Measurements from ENCODE around the gene WT1. TPM values are rescaled to one million over a fixed set of nuclear protein-coding genes. Genes with fewer than 3 reads are reported as not detected.
A peak's percentile ranks its signal among the peaks of the same experiment; 100 is the strongest.

The WT1 gene
- total RNA-seq, 1 experiment from 2014 or later = not detected

DNA sequence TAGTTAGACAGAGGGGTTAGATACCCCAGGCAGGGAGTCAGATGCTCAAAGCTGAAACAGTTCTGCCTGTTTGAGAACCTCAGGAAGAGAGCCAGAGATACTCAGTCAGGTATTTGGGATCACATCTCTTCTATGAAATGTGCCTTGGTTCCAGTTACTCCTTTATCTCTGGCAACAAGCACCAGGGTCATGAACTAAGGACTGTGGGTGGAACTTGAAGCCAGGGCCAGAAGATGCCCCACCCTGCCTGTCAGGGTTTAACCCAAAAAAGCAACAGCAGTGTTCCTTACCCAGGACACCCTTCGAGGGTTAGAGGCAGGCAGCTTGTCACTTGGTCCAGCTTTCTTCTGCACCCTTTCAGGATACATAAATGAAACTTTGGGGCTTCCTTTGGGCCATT, 15.0 kb upstream of the WT1 start (continued):
- TF ChIP-seq, protein P1, sequence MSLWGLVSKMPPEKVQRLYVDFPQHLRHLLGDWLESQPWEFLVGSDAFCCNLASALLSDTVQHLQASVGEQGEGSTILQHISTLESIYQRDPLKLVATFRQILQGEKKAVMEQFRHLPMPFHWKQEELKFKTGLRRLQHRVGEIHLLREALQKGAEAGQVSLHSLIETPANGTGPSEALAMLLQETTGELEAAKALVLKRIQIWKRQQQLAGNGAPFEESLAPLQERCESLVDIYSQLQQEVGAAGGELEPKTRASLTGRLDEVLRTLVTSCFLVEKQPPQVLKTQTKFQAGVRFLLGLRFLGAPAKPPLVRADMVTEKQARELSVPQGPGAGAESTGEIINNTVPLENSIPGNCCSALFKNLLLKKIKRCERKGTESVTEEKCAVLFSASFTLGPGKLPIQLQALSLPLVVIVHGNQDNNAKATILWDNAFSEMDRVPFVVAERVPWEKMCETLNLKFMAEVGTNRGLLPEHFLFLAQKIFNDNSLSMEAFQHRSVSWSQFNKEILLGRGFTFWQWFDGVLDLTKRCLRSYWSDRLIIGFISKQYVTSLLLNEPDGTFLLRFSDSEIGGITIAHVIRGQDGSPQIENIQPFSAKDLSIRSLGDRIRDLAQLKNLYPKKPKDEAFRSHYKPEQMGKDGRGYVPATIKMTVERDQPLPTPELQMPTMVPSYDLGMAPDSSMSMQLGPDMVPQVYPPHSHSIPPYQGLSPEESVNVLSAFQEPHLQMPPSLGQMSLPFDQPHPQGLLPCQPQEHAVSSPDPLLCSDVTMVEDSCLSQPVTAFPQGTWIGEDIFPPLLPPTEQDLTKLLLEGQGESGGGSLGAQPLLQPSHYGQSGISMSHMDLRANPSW (CRISPR knock-in tag; conservative IDR thresholded peaks at IDR 0.05; ENCODE audit: low read depth) = no peak
- TF ChIP-seq FOXP1 (CRISPR knock-in tag; IDR thresholded peaks at IDR 0.05; ENCODE audit: borderline replicate concordance) (no peak), KAT7 (CRISPR knock-in tag; IDR thresholded peaks at IDR 0.05; ENCODE audit: borderline replicate concordance) (no peak), MXD4 (CRISPR knock-in tag; IDR thresholded peaks at IDR 0.05; ENCODE audit: borderline replicate concordance) (no peak), JUN (CRISPR knock-in tag; IDR thresholded peaks at IDR 0.05) (no peak)
- TF ChIP-seq, protein P2, sequence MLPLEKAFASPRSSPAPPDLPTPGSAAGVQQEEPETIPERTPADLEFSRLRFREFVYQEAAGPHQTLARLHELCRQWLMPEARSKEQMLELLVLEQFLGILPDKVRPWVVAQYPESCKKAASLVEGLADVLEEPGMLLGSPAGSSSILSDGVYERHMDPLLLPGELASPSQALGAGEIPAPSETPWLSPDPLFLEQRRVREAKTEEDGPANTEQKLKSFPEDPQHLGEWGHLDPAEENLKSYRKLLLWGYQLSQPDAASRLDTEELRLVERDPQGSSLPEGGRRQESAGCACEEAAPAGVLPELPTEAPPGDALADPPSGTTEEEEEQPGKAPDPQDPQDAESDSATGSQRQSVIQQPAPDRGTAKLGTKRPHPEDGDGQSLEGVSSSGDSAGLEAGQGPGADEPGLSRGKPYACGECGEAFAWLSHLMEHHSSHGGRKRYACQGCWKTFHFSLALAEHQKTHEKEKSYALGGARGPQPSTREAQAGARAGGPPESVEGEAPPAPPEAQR (CRISPR knock-in tag; IDR thresholded peaks at IDR 0.05) = no peak

DNA sequence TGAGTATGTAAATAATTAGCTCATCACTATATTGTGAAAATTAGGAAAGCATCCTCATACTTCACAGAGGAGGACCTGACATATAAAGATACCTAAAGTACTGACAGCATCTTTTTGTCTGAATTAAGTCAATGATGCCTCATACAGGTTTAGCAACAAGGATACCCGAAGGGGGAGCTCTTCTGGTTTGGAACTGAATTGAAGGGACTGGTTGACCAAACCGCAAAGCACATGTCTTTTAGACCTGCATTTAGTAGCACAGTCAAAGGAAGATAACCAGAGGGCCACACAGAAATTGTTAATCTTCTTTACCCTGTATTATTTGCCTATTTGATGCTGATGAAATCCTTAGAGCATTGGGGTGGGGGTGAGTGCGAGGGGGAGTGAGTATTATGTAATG, 12.9 kb upstream of the WT1 start:
- ChIA-PET POLR2A (interaction anchor here (1.0 kb wide), 1 partner anchor 135 kb away, joined by 3 read pairs; the partner anchor contains the start of gene EIF3M), CTCF (interaction anchor here (0.7 to 2.0 kb wide), 10 partner anchors 10 to 193 kb away, joined by 3 to 14 read pairs (median 4); partner anchors contain the start of gene WT1)
- Mint-ChIP-seq H3K4me3 (no peak overlapping the region), H3K36me3 (no peaks in the 10 kb centered on the region), H3K27ac (no peak overlapping the region), H3K4me1 (peaks cover 5% of the 10 kb centered on the region), H3K27me3 (ENCODE audit: low read depth) (peaks cover 27% of the 10 kb centered on the region), H3K9me3 (no peaks in the 10 kb centered on the region)
- DNase-seq (ENCODE audit: low spot score) = no peak
- peak; percentile 73 for ATAC-seq
- TF ChIP-seq ZBTB21 (CRISPR knock-in tag; IDR thresholded peaks at IDR 0.05; ENCODE audit: borderline replicate concordance) = no peak
- TF ChIP-seq TP53 (CRISPR knock-in tag; IDR thresholded peaks at IDR 0.05) = no peak

- no peak for TF ChIP-seq TEAD4 (CRISPR knock-in tag; IDR thresholded peaks at IDR 0.05)
- no peak for TF ChIP-seq NFE2L1 (CRISPR knock-in tag; IDR thresholded peaks at IDR 0.05)
- no peak for TF ChIP-seq NR2C2 (CRISPR knock-in tag; IDR thresholded peaks at IDR 0.05)
- no peak for TF ChIP-seq SMAD4 (CRISPR knock-in tag; IDR thresholded peaks at IDR 0.05)
- TF ChIP-seq ZNF219 (CRISPR knock-in tag; IDR thresholded peaks at IDR 0.05; ENCODE audit: borderline replicate concordance) = no peak
- no peak for TF ChIP-seq MLX (CRISPR knock-in tag; IDR thresholded peaks at IDR 0.05)
- no peak for TF ChIP-seq ETV6 (CRISPR knock-in tag; IDR thresholded peaks at IDR 0.05)
- no peak for TF ChIP-seq GABPB1 (CRISPR knock-in tag; IDR thresholded peaks at IDR 0.05)
- TF ChIP-seq IRF1 (CRISPR knock-in tag; IDR thresholded peaks at IDR 0.05) = no peak
- no peak for TF ChIP-seq ZNF232 (CRISPR knock-in tag; IDR thresholded peaks at IDR 0.05)
- TF ChIP-seq, protein P3, sequence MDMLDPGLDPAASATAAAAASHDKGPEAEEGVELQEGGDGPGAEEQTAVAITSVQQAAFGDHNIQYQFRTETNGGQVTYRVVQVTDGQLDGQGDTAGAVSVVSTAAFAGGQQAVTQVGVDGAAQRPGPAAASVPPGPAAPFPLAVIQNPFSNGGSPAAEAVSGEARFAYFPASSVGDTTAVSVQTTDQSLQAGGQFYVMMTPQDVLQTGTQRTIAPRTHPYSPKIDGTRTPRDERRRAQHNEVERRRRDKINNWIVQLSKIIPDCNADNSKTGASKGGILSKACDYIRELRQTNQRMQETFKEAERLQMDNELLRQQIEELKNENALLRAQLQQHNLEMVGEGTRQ (CRISPR knock-in tag; IDR thresholded peaks at IDR 0.05) = no peak
- DNase-seq (ENCODE audit: low spot score) (no peak), ATAC-seq (no peak)
- H3K9me3 Mint-ChIP-seq = no peaks in the 10 kb centered on the region
- no peak overlapping the region for H3K27ac Mint-ChIP-seq
- peaks cover 5% of the 10 kb centered on the region for H3K4me1 Mint-ChIP-seq
- peaks cover 36% of the 10 kb centered on the region for H3K27me3 Mint-ChIP-seq (ENCODE audit: low read depth)
- H3K36me3 Mint-ChIP-seq = no peaks in the 10 kb centered on the region
- ChIA-PET POLR2A (no interaction called here), CTCF (interaction anchor here (2.0 kb wide), 1 partner anchor 13 kb away, joined by 12 read pairs; the partner anchor contains the start of gene WT1)
- H3K4me3 Mint-ChIP-seq = no peak overlapping the region
These were observed 11.9 kb upstream of the WT1 start for GRCh38 chr11:32447252-32447651.
